Fibroblast of lung (primary cell): ENCODE measurements around the gene POLG. TPM values are rescaled to one million over a fixed set of nuclear protein-coding genes. Genes with fewer than 3 reads are reported as not detected.

Experiments
- DNase-seq, 2 donors: peaks; one replicate each; pipeline versions ENCODE4 v3.0.0 to v3.0.0-alpha.2; 2010; ENCODE audit warnings: low read depth in 2 of 2
- H2AFZ ChIP-seq: 2 replicates; pipeline ENCODE4 v1.5.1; 2012; ENCODE audit warnings: low read length, control low read depth, inconsistent platforms
- H3K27ac ChIP-seq: 2 replicates; pipeline ENCODE4 v1.5.1; 2011; ENCODE audit warnings: low read length, control low read depth; ENCODE audit not compliant: insufficient read depth
- H3K27me3 ChIP-seq: 2 replicates; pipeline ENCODE4 v1.5.1; 2011; ENCODE audit warnings: mild to moderate bottlenecking, low read length; ENCODE audit not compliant: control insufficient read depth, insufficient read depth
- H3K36me3 ChIP-seq: 2 replicates; pipeline ENCODE4 v1.5.1; 2011; ENCODE audit warnings: low read length; ENCODE audit not compliant: control insufficient read depth, insufficient read depth
- H3K4me1 ChIP-seq: 2 replicates; pipeline ENCODE4 v1.5.1; 2011; ENCODE audit warnings: low read length; ENCODE audit not compliant: control insufficient read depth, insufficient read depth; ENCODE audit errors: extremely low read depth
- H3K4me2 ChIP-seq: 2 replicates; pipeline ENCODE4 v1.5.1; 2011; ENCODE audit warnings: low read length, control low read depth; ENCODE audit not compliant: insufficient read depth; ENCODE audit errors: extremely low read depth
- H3K4me3 ChIP-seq, 4 experiments: fragments of 200-600 bp in 1 of 4; sonication (generic) in 1 of 4; replicated peaks in 1 of 4; 2 replicates each; pipeline ENCODE4 v1.5.1; 2011 to 2016; ENCODE audit warnings: low read length in 4 of 4, low read depth in 3 of 4, mild to moderate bottlenecking in 3 of 4, control low read depth in 2 of 4, inconsistent platforms in 1 of 4, mixed read lengths in 1 of 4; ENCODE audit not compliant: insufficient read depth in 1 of 4; ENCODE audit errors: control extremely low read depth in 1 of 4
- H3K79me2 ChIP-seq: 2 replicates; pipeline ENCODE4 v1.5.1; 2012; ENCODE audit warnings: mild to moderate bottlenecking, low read length, inconsistent platforms; ENCODE audit not compliant: control insufficient read depth, insufficient read depth
- H3K9ac ChIP-seq: 2 replicates; pipeline ENCODE4 v1.5.1; 2011; ENCODE audit warnings: mild to moderate bottlenecking, low read length, control low read depth; ENCODE audit not compliant: insufficient read depth
- H3K9me3 ChIP-seq: 2 replicates; pipeline ENCODE4 v1.5.1; 2012; ENCODE audit warnings: low read depth, low read length; ENCODE audit not compliant: control insufficient read depth, insufficient read depth
- H4K20me1 ChIP-seq: 2 replicates; pipeline ENCODE4 v1.5.1; 2011; ENCODE audit warnings: low read length; ENCODE audit not compliant: control insufficient read depth, insufficient read depth; ENCODE audit errors: extremely low read depth
- EZH2 ChIP-seq: IDR thresholded peaks from 2 replicates; pipeline ENCODE4 v1.5.1; 2012; ENCODE audit warnings: low read length, control low read depth, mild to moderate bottlenecking; ENCODE audit errors: missing control alignments
- polyA plus RNA-seq, 2 donors: library from polyadenylated mRNA; depleted of rRNA in 1 of 2; stranded (reverse) in 1 of 2; unstranded in 1 of 2; fragments of >200 nt; gene quantifications; 2 replicates each; pipeline ENCODE4 v1.2.1, GENCODE V29; 2011 to 2012; ENCODE audit warnings: missing spikeins in 1 of 2
- total RNA-seq: library from RNA; depleted of rRNA; stranded (reverse); fragments of >200 nt; gene quantifications from 2 replicates; pipeline ENCODE4 v1.2.1, GENCODE V29; 2014
- TF ChIP-seq, protein P1 (sequence below), 2 donors: IDR thresholded peaks in 1 of 2; conservative IDR thresholded peaks in 1 of 2; 1 replicate in 1 of 2; 2 replicates in 1 of 2; pipeline ENCODE4 v1.5.1; 2011 to 2012; ENCODE audit warnings: low read length in 2 of 2, control low read depth in 1 of 2, inconsistent platforms in 1 of 2, low read depth in 1 of 2, mild to moderate bottlenecking in 1 of 2

The POLG gene
- total and polyA plus RNA-seq, 2 donors (not counting 1 experiment from before 2014, with no cell fraction given): 20.4 to 61.3 TPM

DNA sequence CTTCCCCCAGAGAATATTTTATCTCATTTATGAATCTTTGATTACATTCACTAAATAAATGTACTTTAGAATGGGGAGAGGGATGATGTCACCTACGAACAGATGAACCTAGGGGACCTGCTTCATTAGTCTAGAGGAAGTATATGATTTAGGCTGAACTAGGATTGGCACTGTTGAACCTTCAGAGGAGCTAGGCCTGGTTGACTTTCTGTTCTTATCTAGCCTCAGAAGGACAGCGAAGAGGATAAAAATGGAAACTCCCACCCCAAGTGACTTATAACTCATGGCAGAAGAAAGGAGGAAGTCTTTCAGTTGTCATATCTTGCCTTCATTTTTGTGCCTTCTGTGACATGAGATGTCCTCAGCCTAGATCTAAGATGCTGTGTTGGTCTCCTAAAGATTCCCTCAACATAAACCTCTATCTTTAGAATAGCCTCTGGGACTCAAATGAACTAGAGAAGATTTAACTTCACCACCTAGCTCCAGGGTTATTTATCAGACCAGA, 42.6 kb downstream of the POLG start:
- H3K27ac ChIP-seq: no peak overlapping the region
- DNase-seq: no peak
- H2AFZ ChIP-seq: no peak overlapping the region
- H4K20me1 ChIP-seq: no peaks in the 10 kb centered on the region
- peaks cover 1% of the 10 kb centered on the region for H3K36me3 ChIP-seq
- no peak for TF ChIP-seq EZH2
- TF ChIP-seq, protein P1, sequence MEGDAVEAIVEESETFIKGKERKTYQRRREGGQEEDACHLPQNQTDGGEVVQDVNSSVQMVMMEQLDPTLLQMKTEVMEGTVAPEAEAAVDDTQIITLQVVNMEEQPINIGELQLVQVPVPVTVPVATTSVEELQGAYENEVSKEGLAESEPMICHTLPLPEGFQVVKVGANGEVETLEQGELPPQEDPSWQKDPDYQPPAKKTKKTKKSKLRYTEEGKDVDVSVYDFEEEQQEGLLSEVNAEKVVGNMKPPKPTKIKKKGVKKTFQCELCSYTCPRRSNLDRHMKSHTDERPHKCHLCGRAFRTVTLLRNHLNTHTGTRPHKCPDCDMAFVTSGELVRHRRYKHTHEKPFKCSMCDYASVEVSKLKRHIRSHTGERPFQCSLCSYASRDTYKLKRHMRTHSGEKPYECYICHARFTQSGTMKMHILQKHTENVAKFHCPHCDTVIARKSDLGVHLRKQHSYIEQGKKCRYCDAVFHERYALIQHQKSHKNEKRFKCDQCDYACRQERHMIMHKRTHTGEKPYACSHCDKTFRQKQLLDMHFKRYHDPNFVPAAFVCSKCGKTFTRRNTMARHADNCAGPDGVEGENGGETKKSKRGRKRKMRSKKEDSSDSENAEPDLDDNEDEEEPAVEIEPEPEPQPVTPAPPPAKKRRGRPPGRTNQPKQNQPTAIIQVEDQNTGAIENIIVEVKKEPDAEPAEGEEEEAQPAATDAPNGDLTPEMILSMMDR (conservative IDR thresholded peaks at IDR 0.05 in 1 of 2, IDR thresholded peaks at IDR 0.05 in 1 of 2; ENCODE audit: low read depth in 1 of 2, low read length in 2 of 2): no peak
- H3K9me3 ChIP-seq: no peaks in the 10 kb centered on the region
- H3K4me1 ChIP-seq: no peaks in the 10 kb centered on the region
- no peak overlapping the region for H3K4me3 ChIP-seq
- no peaks in the 10 kb centered on the region for H3K27me3 ChIP-seq
- no peaks in the 10 kb centered on the region for H3K79me2 ChIP-seq
- no peak overlapping the region for H3K9ac ChIP-seq
- H3K4me2 ChIP-seq: no peak overlapping the region

DNA sequence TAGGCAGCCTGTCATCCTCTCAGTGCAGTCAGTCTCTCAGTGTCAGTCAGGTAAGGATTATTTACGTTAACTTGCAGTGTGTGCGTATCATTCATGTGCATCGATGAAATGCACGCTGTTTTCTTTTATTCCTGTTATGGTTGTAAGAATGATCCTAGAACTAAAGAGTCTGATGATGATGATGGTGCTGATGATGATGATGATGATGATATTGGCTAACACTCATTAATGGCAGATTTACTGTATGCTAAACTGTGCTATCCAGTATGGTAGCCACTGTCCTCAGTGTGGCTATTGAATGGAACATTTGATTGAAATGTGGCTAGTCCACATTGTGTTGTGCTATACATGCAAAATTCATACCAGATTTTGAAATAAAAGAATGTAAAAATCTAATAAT, 51.4 kb downstream of the POLG start:
- H3K27ac ChIP-seq: no peak overlapping the region
- DNase-seq: no peak
- no peaks in the 10 kb centered on the region for H3K9me3 ChIP-seq
- H4K20me1 ChIP-seq: no peaks in the 10 kb centered on the region
- H3K9ac ChIP-seq: no peak overlapping the region
- no peaks in the 10 kb centered on the region for H3K4me1 ChIP-seq
- H3K36me3 ChIP-seq: peaks cover 1% of the 10 kb centered on the region
- no peaks in the 10 kb centered on the region for H3K27me3 ChIP-seq
- no peak overlapping the region for H2AFZ ChIP-seq
- H3K79me2 ChIP-seq: no peaks in the 10 kb centered on the region
- TF ChIP-seq EZH2: no peak
- TF ChIP-seq, protein P1 (conservative IDR thresholded peaks at IDR 0.05 in 1 of 2, IDR thresholded peaks at IDR 0.05 in 1 of 2; ENCODE audit: low read depth in 1 of 2, low read length in 2 of 2): no peak
- no peak overlapping the region for H3K4me3 ChIP-seq
- no peak overlapping the region for H3K4me2 ChIP-seq

DNA sequence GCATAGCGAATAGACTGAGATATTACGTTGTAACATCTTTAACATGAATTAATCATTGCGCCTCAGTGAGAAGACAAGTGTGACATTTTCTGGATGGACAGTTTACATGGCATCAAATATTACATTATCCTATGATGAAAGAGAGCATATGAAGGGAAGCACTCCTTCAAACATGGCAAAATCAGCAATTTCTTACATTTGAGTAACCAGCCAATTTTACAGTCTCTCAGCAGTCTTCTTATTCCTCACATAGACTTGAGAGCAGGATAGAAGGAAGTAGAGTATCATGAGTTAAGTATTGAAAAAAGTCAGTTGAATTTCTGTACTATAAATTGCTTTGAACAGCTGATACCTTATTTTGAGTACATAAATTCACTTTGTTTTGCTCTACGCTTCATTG, 52.0 kb downstream of the POLG start:
- TF ChIP-seq EZH2: no peak
- TF ChIP-seq, protein P1 (conservative IDR thresholded peaks at IDR 0.05 in 1 of 2, IDR thresholded peaks at IDR 0.05 in 1 of 2; ENCODE audit: low read depth in 1 of 2, low read length in 2 of 2): no peak
- Histone ChIP-seq H3K4me3 (no peak overlapping the region), H3K9ac (no peak overlapping the region), H3K4me1 (no peaks in the 10 kb centered on the region), H2AFZ (no peak overlapping the region), H3K27me3 (no peaks in the 10 kb centered on the region), H3K36me3 (peaks cover 1% of the 10 kb centered on the region), H3K79me2 (no peaks in the 10 kb centered on the region), H3K4me2 (no peak overlapping the region), H4K20me1 (no peaks in the 10 kb centered on the region), H3K9me3 (no peaks in the 10 kb centered on the region), H3K27ac (no peak overlapping the region)
- DNase-seq: no peak
